HepG2 (cell line): ENCODE results near the gene LEPROT. TPM values are rescaled to one million over a fixed set of nuclear protein-coding genes. Genes with fewer than 3 reads are reported as not detected.

ENCODE experiments used
- ARID2 ChIP-seq: sonication (generic); formaldehyde crosslinking; IDR thresholded peaks from 2 replicates; pipeline ENCODE4 v1.8.1; 2022; ENCODE audit warnings: mild to moderate bottlenecking, missing genetic modification reagents, borderline replicate concordance
- ATF6 ChIP-seq: sonication (generic); formaldehyde crosslinking; conservative IDR thresholded peaks from 2 replicates; pipeline ENCODE4 v1.4.0; 2020; ENCODE audit warnings: missing genetic modification reagents
- CBX2 ChIP-seq, 2 experiments: fragments of 200-600 bp in 1 of 2; sonication (generic); formaldehyde crosslinking in 1 of 2; IDR thresholded peaks; 2 replicates each; pipeline versions ENCODE4 v1.7.0 to v1.8.1; 2018 to 2022; ENCODE audit warnings: low read depth in 2 of 2, low read length in 1 of 2, mild to moderate bottlenecking in 1 of 2, missing genetic modification reagents in 1 of 2
- HHEX ChIP-seq: IDR thresholded peaks from 2 replicates; pipeline ENCODE4 v1.6.1; 2016; ENCODE audit warnings: control low read depth
- HMGA1 ChIP-seq: sonication (generic); formaldehyde crosslinking; conservative IDR thresholded peaks from 2 replicates; pipeline ENCODE4 v1.4.0; 2020; ENCODE audit warnings: missing genetic modification reagents
- JUND ChIP-seq: sonication (generic); formaldehyde crosslinking; IDR thresholded peaks from 2 replicates; pipeline ENCODE4 v1.8.0; 2022; ENCODE audit warnings: mild to moderate bottlenecking, missing genetic modification reagents
- PREB ChIP-seq: sonication (generic); formaldehyde crosslinking; IDR thresholded peaks from 2 replicates; pipeline ENCODE4 v1.4.0; 2020; ENCODE audit warnings: missing genetic modification reagents
- RXRA ChIP-seq: sonication (generic); formaldehyde crosslinking; IDR thresholded peaks from 2 replicates; pipeline ENCODE4 v1.5.1; 2020; ENCODE audit warnings: missing genetic modification reagents
- SETDB1 ChIP-seq: sonication (generic); formaldehyde crosslinking; IDR thresholded peaks from 2 replicates; pipeline ENCODE4 v1.5.1; 2020; ENCODE audit warnings: missing genetic modification reagents, mild to moderate bottlenecking, borderline replicate concordance
- SP4 ChIP-seq: sonication (generic); formaldehyde crosslinking; IDR thresholded peaks from 2 replicates; pipeline ENCODE4 v1.8.1; 2023; ENCODE audit warnings: mild to moderate bottlenecking, missing genetic modification reagents
- SUZ12 ChIP-seq: fragments of 150-350 bp; IDR thresholded peaks from 2 replicates; pipeline ENCODE4 v1.6.1; 2014; ENCODE audit warnings: low read depth, low read length
- SYNCRIP ChIP-seq: fragments of 200-400 bp; formaldehyde crosslinking; IDR thresholded peaks from 2 replicates; pipeline ENCODE4 v1.6.1; 2018; ENCODE audit warnings: mild to moderate bottlenecking, low read depth, low read length; ENCODE audit not compliant: insufficient read depth
- TFE3 ChIP-seq: IDR thresholded peaks from 2 replicates; pipeline ENCODE4 v1.6.1; 2016
- U2AF2 ChIP-seq: fragments of 200-400 bp; formaldehyde crosslinking; IDR thresholded peaks from 2 replicates; pipeline ENCODE4 v1.6.1; 2017; ENCODE audit warnings: low read depth, mild to moderate bottlenecking, low read length
- ZBTB14 ChIP-seq: sonication (generic); formaldehyde crosslinking; IDR thresholded peaks from 2 replicates; pipeline ENCODE4 v1.4.0; 2020; ENCODE audit warnings: missing genetic modification reagents
- ZC3H4 ChIP-seq: sonication (generic); formaldehyde crosslinking; IDR thresholded peaks from 2 replicates; pipeline ENCODE4 v1.4.0; 2020; ENCODE audit warnings: missing genetic modification reagents, borderline replicate concordance
- ZKSCAN8 ChIP-seq: IDR thresholded peaks from 2 replicates; pipeline ENCODE4 v1.6.1; 2016; ENCODE audit warnings: borderline replicate concordance, missing genetic modification reagents, missing compliant biosample characterization
- ZNF143 ChIP-seq: sonication (generic); formaldehyde crosslinking; IDR thresholded peaks from 2 replicates; pipeline ENCODE4 v1.4.0; 2020; ENCODE audit warnings: missing genetic modification reagents
- ZNF225 ChIP-seq: sonication (generic); formaldehyde crosslinking; IDR thresholded peaks from 2 replicates; pipeline ENCODE4 v1.4.0; 2020; ENCODE audit warnings: mild to moderate bottlenecking, missing genetic modification reagents
- ZNF576 ChIP-seq: sonication (generic); formaldehyde crosslinking; IDR thresholded peaks from 2 replicates; pipeline ENCODE4 v1.4.0; 2020; ENCODE audit warnings: mild to moderate bottlenecking, missing genetic modification reagents
- ZNF577 ChIP-seq: sonication (generic); formaldehyde crosslinking; IDR thresholded peaks from 2 replicates; pipeline ENCODE4 v1.4.0; 2020; ENCODE audit warnings: mild to moderate bottlenecking, low read depth, missing genetic modification reagents, borderline replicate concordance
- ZSCAN30 ChIP-seq: sonication (generic); formaldehyde crosslinking; IDR thresholded peaks from 2 replicates; pipeline ENCODE4 v1.5.0; 2020; ENCODE audit warnings: mild to moderate bottlenecking, missing genetic modification reagents
- polyA plus RNA-seq, 8 experiments: library from polyadenylated mRNA; depleted of rRNA in 3 of 8; stranded (reverse) in 7 of 8; unstranded in 1 of 8; fragments of >200 nt; fragmentation: Illumina TruSeq in 4 of 8; extraction: Trizol in 4 of 8; gene quantifications; 2 replicates each; pipeline versions ENCODE4 v1.2.1 to v1.2.3, GENCODE V29; 2011 to 2016; ENCODE audit warnings: low read depth in 4 of 8, missing spikeins in 1 of 8, mixed read lengths in 1 of 8; ENCODE audit not compliant: insufficient read depth in 1 of 8
- total RNA-seq, 5 experiments: library from RNA; depleted of rRNA; stranded (reverse); fragments of >200 nt; fragmentation: Illumina TruSeq; extraction: Trizol; gene quantifications; 2 replicates each; pipeline ENCODE4 v1.2.3, GENCODE V29; 2016; ENCODE audit warnings: low read depth in 1 of 5

The LEPROT gene
- total and polyA plus RNA-seq, 2 of the 13 experiments (the other 11 are each of a cell fraction or from before 2014, with no cell fraction given) = 36.8 to 51.4 TPM

GRCh38 chr1:65420590-65421350 lies at the start of gene LEPROT, which contains the start of gene LEPR (continued):
- TF ChIP-seq TFE3 (peak; percentile 56), SUZ12 (no peak), ZKSCAN8 (CRISPR knock-in tag) (no peak), HHEX (no peak), ZSCAN30 (CRISPR knock-in tag) (0 out of 2 replicates have a peak, but pooled peaks have one; percentile 61), CBX2 (IDR thresholded peaks at IDR 0.05; ENCODE audit: low read depth, low read length) (no peak), CBX2 (CRISPR knock-in tag; IDR thresholded peaks at IDR 0.05; ENCODE audit: low read depth) (0 out of 2 replicates have a peak, but pooled peaks have one; percentile 79), SYNCRIP (no peak), ATF6 (CRISPR knock-in tag) (no peak), ARID2 (CRISPR knock-in tag) (no peak), ZNF143 (CRISPR knock-in tag) (peak; percentile 54; the same call in 1 of the 2 replicates), SP4 (CRISPR knock-in tag) (peak; percentile 79; the same call in 1 of the 2 replicates), JUND (peak; percentile 45; the same call in 1 of the 2 replicates), SETDB1 (CRISPR knock-in tag) (no peak), PREB (no peak), HMGA1 (CRISPR knock-in tag) (no peak), ZNF225 (CRISPR knock-in tag) (peak; percentile 72), ZNF577 (CRISPR knock-in tag) (no peak), RXRA (CRISPR knock-in tag) (no peak), ZNF576 (CRISPR knock-in tag) (no peak), ZBTB14 (CRISPR knock-in tag) (no peak), U2AF2 (no peak), ZC3H4 (CRISPR knock-in tag) (no peak)
